Activated CD8-positive, alpha-beta memory T cell treated with anti-CD3 and anti-CD28 coated beads, Interleukin-2, amount 50 U/mL, for 1 hour (primary cell): ENCODE data around the gene POMGNT1.

Experiments
- DNase-seq: peaks from one replicate; pipeline ENCODE4 v3.0.0-alpha.2; 2020; ENCODE audit errors: extremely low read depth

The POMGNT1 gene

GRCh38 chr1:46183079-46183847, 15.0 kb downstream of the POMGNT1 start:
- DNase-seq, result no peak

DNA sequence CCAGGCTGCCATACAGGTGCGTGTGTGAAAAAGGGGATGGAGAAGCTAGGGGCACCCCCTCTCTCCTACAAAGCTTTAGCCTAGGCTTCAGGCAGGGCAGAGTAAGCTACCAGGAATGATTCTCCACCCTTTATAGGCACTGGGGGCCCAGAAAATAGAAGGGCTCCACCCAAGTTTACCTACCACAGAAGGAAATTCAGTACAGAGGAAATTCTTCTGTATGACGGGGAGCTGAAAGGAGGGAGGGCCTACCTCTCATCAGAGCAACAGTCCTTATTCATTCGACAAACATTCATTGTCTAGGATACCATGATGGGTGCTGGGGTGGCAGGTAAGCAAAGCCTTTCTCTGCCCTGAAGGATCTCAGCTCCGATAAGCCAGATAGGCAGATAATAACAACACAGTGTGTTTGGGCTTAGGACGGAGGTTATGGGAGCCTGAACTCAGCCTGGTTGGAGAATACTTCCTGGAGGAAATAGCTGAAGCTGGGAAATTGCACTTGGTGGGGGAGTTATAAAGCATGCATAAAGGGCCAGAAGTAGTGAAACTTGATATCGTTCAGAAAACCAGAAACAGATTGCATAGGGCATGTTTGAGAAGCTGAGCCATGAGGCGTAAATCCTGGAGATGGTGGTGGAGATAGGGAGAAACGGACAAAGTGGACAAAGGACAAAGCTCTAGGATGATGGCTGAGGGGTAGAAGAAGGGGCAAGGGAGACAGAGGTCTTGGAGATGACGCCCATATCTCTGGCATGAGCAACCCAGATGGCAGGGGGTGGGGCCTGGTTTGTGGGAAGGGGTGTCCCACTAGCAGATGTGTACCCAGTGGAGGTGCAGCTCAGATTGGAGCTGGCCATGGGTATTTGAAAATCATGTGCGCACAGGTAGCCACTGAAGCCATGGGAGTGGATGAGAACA, 16.6 kb downstream of the POMGNT1 start:
- DNase-seq, result no peak

DNA sequence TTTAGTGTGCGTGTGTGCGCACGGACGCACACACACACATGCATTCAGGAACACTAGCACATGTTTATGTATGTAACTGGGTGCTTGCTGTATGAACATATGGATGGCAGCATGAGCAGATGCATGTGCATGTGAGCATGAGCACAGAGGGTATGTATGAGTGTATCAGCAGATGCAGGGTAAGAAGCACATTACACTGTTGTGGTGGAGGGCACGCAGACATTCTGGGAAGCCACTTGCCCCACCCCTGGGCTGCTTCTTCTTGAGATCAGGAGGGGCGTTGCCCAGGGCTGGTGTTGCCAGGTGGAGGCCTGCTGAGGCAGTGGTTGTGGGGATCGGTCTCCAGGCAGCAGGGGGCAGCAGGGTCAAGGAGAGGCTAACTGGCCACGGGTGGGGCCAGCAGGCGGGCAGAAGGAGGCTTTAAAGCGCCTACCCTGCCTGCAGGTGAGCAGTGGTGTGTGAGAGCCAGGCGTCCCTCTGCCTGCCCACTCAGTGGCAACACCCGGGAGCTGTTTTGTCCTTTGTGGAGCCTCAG, 18.1 kb downstream of the POMGNT1 start:
- no peak for DNase-seq

GRCh38 chr1:46179138-46180081, 18.8 kb downstream of the POMGNT1 start:
- DNase-seq, result peak; percentile 28

GRCh38 chr1:46176211-46176865, 21.9 kb downstream of the POMGNT1 start, which contains the start of gene P3R3URF:
P3R3URF (minus strand) TSS chr1:46176488; CDS start chr1:46176471, 17 bp downstream.
- no peak for DNase-seq

- no peak for DNase-seq
These were observed 23.0 kb downstream of the POMGNT1 start for GRCh38 chr1:46175243-46175642.

DNA sequence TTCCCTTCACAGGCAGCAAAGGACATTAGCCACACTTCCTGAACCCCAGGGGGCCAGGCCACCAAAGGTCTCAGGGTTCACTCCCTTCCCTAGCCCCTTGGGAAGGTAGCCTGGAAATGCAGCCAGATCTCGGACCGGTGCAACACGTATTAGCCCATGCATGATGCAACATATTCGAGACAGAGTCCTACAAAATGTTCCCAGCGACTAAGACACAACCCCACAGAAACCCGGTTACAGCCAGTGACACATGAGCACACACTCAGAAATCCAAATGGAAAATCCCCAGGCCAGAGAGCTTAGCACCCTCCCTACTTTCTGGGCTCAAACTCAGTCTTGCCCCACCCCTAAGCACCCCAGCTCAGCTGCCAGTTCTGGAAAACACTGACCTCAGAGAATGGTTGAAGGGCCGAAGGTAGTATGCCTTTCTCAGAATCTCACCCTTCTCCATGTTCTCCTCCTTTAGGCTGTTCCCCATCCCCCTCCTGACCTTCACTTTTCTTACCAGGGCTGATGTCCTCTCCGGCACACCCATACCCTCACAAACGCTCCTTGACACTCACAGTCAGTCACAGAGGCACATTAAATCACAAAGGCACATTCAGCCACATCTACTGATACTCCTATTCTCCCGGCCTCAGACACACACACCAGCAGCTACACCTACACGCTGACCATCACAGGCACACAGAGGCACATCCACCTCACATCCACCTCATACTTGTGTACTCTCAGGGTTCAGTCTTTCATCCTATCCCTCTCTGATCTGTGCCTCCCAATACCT, 23.6 kb downstream of the POMGNT1 start, which contains the start of gene TSPAN1:
TSS of gene TSPAN1 (plus strand) at position 640 of the 784 bp plus-strand sequence. CDS start 6,021 bp downstream, outside the sequence.
- DNase-seq, result no peak

DNA sequence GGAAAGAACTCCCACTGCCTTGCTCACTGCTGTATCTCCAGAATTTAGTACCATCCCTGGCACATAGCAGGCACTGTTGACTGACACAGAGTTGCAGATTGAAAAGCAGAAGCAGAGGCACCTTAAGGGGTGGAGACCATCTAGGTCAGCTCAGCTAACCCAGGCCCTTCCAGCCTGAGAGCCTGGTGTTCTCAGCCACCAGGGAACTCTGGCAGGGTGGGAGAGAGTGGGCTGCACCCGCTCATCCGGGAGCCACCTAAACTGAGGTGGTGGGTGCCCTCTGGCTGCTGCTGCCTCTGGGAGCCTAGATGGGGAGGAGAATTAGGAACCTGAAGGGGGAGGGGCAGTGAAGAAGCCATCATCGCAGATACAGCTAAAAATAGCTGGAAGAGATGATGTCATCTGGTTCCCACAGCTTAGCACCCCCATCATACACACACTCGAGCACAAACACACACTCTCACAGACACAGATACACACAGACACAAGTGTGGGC, 24.8 kb downstream of the POMGNT1 start:
- no peak for DNase-seq

- DNase-seq, result no peak
These were observed 25.9 kb downstream of the POMGNT1 start for GRCh38 chr1:46172321-46172720.

DNA sequence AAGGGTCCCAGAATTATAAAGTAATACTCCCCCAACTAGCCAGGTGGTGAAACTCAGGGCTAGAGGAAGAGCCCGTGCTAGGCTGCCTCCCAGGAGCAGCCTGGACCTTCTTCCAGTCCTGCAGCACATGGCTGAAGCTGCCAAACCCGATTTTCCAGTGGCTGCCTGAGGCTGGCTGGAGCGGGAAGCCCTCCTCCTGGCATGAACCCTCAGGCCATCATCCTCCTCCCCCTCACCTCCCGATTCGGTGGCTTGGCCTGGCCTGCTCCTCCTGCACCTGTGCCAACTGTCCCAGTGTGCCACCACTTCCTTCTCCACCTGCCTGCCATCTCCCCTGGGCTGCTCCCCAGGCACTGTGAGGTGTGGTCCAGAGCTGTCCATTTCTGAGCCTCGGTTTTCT, 26.4 kb downstream of the POMGNT1 start:
- DNase-seq, result no peak

DNA sequence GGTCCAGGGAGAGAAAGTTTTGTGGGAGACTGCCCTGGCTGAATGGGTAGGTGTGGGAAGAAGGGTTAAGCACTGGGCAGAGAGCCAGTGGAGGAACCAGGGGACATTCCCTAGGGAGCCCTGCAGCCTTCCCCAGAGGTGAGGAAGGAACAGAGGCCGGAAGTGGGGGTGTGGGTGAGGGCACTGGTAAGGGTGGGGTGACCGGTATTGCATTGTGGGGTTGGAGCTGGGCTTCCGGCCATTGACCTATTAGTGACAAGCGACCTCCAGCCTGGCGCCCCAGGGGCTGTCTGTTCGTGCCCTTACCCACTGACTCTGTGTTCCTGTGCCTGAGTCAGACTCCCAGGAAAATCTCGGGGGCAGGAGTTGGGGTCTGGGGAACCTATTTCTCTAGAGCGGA, 26.9 kb downstream of the POMGNT1 start:
- DNase-seq, result no peak

DNA sequence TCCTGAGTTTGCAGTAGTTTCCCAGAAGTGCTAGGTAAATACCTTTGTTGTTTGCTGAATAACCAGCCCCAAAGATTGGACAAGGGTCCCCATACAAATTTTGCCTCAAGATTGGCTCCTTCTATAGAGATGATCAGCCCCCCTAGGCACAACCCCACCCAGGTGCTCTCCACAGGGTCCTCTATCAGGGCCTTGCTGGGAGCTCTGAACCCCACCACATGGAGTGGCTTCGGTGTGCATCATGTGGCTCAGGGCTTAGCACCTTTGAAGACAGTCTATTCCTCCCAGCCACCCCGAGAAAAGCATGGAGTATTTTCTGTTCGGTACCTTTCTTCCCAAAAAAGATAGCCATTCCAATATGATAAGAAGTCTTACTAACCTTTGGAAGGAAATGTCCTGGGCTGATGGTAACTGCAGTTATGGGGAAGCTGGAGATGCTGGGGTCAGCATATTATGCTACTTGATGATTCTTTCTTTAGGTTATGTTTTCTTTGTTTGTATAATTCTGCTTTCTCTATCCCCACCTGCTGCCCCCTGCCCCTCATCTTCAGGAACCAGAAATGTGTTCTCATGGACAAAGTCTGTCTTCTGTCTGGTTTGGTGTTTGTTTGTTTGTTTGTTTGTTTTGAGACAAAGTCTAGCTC, 28.3 kb downstream of the POMGNT1 start:
- no peak for DNase-seq

DNA sequence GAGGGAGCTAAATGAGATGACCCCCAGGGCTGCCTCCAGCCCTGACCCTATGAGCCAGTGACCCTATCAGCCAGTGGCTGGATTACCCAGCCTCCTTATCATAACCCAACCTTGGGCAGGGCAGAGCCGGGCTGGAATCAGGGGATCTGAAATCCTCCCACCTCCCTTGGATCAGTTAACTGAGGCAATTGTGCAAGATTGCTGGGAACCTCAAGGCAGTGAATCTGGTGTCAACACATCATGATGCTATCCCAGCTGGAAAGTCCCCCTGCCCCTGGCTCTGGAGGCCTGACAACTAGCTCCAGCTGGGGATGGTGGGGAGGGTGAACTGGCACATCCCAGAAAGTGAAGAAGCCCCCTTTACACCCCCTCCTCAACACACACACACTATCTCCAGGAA, 29.8 kb downstream of the POMGNT1 start:
- no peak for DNase-seq

DNA sequence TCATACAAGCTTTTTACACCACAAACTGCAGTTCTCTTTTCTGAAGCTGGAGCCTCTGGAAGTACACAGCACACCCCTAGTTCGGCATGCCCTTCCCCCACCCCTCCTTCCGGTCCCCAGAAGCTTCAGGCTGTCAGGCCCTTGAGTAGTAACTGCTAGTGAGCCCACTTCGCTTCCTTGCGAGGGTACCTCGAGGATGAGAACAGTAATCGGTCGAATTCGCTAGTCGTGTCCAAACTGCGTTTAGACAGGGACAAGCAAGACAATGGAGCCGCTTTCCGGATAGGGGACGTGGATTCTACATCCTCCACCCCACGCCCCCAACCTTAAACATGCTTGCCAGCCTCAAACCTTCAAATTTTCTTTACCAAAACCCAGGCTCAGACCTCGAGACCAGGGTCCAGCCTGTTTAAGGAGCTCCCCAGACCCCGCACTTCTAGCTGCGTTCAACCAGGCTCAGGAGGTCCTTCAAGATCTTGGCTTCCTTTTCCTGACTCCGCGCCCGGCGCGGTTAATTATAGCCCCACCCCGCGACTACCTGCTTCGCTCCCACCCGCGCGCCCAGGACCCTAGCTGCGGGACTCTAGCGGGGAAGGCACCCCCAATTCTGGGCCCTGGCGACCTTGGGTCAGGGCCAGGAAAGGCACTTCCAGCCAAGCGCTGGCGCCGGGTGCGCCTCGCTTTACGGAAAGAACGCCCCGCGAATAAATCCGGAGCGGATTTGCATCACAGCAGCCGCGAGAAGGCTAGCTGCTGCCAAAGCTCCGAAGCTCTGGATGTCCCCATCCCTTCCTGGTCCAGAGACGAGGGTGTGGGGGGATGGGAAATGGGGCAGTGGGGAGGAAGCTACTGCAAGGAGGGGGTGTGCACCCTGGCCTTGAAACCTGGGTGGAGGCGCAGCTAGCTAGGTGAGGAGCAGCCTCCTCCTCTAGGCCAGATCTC, 31.4 kb downstream of the POMGNT1 start:
- no peak for DNase-seq

GRCh38 chr1:46160212-46160611, 38.0 kb downstream of the POMGNT1 start:
- DNase-seq, result no peak

GRCh38 chr1:46159516-46159915, 38.7 kb downstream of the POMGNT1 start:
- DNase-seq, result no peak

DNA sequence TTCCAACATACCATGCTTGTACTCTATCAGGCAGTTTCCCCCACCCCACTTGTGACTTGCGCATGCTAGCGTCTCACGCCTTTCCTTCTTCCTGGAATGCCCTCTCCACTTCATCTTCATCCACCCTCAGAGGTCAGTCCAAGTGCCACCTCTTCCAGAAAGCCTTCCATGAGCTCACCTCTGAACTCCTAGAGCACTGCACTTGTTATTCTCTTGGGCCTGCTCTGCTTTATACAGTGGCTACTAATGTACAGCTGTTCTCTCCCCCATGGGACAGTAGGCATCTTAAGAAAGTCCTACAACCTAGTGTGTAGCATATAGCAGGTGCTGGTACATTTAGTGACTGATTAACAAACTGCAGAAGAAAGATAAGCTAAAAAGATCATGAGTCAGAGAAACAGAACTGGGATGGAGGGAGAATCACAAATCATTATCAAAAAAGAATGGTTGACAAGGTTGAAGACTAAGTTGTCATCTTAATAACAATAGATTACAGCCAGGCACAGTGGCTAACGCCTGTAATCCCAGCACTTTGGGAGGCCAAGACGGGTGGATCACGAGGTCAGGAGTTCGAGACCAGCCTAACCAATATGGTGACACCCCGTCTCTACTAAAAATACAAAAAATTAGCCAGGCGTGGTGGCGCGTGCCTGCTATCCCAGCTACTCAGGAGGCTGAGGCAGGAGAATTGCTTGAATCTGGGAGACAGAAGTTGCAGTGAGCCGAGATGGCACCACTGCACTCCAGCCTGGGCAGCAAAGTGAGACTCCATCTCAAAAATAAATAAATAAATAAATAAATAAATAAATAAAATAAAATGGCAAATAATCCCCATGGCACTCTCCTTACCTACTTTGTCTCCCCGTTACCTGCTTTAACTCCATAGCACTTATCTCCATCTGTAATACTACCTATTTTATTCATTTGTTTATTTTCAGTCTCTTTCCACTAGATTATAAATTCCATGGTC, 39.6 kb downstream of the POMGNT1 start:
- DNase-seq, result no peak
